NCI-H2196 (cell line): Measurements from ENCODE around the gene XAGE3.
"Not testable (repeated sequence)": the region's sequence is repeated elsewhere in the genome, so short reads cannot be mapped to it uniquely, and the experiment has no call there.

Experiments used
- DNase-seq: peaks from one replicate; lab custom pipeline; 2025; ENCODE audit not compliant: unreplicated experiment; lab: John Stamatoyannopoulos, UW

XAGE3 gene, protein sequence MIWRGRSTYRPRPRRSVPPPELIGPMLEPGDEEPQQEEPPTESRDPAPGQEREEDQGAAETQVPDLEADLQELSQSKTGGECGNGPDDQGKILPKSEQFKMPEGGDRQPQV

DNA sequence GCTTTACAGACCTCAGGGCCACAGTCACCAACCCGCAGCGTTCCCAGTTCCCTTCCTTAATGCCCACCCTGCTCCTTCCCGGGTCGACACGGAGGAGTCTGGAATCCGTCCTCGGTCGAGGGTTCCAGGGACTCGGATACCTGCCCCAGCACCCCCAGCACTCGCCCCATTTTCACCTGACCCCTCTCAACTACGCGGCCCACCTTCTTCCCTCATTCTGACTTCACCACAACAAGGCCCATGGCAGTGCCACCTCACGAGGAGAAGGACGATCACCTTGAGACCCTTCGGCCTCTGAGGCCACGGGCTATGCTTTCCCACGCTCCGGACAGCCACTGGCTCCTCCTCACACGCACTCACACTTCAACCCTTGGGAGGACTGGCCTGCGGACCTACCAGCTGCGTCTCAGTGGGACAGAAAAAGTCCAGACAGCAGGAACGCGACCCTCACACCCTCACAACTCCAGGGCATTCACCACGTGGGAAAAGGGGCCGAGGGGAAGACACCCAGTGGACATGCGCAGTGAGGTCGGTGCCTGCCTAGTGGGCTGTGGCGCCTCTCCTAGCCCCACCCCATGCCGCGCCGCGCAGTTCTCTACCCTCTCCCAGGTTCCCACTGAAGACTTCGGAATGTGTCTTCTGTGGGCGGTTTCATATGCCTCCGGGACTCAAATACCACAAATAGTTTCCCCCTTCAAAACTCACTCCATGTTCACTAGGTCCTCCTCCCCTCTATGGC lies at the start of gene XAGE3:
XAGE3 (minus strand) TSS at position 474 of the 739 bp plus-strand sequence. CDS start 950 bp downstream, outside the sequence.
- DNase-seq = no peak

DNA sequence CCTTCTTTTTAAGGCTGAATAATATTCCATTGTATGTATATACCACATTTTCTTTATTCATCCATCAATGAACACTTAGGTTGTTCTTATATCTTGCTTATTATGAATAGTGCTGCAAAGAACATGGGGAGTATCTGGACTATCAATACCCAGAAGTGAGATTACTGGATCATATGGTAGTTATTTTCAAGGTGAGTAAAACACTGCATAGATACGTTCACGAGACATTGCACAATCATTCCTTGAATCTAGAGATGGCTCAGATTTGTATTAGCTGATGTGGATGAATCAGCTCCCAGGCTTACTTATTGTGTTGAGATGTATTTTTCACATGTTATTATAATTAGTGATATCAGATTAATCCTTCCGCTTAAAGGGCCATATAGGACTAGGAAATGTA lies 46.8 kb upstream of the XAGE3 start:
- DNase-seq = not testable (repeated sequence)

DNA sequence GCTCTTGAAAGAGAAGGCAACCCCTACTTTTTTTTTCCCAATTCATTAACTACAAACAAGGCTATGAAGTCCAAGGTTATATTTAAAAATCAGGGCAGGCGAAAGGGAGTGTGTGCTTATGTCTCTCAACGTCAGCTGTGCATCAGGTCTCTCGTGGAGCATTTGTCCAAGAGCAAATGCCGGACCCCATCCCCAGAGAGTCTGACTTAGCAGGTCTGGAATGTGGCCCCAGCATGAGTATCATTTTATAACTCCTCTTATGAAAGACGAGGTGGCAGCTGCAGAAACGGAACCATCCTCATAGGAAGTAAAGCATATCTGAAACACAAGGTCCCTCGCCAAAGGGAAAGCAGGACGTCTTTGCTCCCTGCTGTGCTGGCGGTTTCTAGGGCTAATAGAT lies 45.8 kb upstream of the XAGE3 start:
- not testable (repeated sequence) for DNase-seq

DNA sequence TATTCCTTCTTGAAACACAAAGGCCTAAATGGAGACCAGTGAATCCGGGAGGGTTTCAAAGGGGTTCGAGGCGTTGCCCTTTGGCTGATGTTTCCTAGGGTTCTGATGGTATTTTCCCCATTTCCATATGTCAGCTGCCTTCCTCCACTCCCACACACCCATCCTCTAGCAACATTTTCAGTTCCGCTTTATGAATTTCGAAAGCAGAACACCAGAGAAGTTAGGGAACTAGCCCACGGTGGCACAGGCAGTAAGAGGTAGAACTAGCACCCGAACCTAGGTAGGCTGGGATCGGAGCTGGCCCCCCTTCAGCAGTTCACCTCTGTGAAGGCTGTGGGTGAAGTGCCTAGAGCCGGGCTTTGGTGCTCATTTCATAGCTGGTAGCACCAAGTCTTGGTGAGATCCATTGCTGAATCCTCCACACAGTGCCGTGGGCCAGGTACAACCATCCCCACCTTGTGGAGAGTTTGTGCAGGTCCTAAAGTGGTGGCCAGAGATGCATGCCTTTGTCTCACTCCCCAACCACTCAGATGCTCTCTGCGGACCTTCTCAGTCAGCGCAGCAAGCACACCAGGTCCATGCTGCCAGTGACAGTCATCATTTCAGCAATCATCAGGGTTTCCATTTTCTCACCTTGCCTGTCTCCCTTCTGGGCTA lies 41.6 kb upstream of the XAGE3 start:
- not testable (repeated sequence) for DNase-seq

DNA sequence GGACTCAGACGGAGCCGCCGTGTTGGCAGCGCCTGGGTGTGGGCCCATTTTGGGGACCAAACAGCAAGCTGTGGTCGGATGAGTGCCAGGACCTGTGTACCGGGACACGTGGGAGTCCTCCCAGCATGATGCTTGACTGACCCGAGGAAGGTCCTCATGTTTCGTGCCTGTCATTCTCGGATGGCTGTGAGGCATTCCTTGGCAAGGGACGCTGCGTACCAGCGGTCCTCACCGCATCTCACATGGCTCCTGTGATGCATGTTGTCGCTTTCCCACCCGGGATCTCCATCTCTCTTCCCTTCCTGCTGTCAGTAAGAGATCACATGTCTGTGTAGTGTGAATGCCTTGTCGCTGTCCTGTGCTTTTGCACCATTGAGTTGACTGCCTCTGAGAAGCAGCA lies 40.0 kb upstream of the XAGE3 start:
- not testable (repeated sequence) for DNase-seq

DNA sequence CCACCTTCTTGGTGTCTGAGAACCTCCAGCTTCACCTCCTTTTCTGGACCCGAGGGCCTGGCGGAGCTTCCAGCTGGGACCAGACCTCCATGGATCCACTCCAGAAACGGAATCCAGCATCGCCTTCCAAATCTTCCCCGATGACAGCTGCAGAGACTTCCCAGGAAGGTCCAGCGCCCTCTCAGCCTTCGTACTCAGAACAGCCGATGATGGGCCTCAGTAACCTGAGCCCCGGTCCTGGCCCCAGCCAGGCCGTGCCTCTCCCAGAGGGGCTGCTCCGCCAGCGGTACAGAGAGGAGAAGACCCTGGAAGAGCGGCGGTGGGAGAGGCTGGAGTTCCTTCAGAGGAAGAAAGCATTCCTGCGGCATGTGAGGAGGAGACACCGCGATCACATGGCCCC lies 39.3 kb upstream of the XAGE3 start:
- not testable (repeated sequence) for DNase-seq

DNA sequence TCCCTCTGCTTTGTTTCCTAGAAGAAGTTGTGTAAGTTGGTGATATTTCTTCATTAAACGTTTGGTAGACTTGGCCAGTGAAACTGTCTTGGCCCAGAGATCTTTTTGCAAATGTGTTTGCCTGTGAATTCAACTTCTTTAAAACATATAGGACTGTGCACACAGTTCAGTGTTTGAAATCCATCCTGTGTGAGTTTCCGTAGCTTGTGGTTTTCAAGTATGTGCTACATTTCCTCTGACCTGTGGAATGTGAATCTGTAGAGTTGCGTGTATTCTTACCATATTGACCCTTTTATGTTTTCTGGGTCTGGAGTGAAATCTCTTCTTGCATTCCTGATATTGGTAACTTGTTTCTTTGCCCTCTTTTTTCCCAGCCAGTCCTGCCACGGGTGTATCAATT lies 38.2 kb upstream of the XAGE3 start:
- not testable (repeated sequence) for DNase-seq

DNA sequence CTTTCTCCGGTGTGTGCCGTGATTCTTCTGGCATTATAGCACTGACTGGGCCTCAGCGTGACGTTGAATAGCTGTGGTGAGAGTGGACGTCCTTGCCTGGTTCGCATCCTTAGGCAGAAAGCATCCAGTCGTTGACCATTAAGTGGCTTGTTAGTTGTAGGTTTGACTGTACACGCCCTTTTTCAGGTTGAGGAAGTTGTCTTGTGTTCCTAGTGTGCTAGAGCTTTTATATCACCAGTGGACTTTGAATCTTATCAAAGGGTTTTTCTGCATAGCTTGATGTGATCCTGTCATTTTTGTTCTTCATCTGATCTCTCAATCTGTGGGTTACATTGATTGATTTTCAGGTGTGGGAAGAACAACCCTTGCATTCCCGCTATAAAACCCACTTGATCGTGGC lies 37.6 kb upstream of the XAGE3 start:
- not testable (repeated sequence) for DNase-seq

DNA sequence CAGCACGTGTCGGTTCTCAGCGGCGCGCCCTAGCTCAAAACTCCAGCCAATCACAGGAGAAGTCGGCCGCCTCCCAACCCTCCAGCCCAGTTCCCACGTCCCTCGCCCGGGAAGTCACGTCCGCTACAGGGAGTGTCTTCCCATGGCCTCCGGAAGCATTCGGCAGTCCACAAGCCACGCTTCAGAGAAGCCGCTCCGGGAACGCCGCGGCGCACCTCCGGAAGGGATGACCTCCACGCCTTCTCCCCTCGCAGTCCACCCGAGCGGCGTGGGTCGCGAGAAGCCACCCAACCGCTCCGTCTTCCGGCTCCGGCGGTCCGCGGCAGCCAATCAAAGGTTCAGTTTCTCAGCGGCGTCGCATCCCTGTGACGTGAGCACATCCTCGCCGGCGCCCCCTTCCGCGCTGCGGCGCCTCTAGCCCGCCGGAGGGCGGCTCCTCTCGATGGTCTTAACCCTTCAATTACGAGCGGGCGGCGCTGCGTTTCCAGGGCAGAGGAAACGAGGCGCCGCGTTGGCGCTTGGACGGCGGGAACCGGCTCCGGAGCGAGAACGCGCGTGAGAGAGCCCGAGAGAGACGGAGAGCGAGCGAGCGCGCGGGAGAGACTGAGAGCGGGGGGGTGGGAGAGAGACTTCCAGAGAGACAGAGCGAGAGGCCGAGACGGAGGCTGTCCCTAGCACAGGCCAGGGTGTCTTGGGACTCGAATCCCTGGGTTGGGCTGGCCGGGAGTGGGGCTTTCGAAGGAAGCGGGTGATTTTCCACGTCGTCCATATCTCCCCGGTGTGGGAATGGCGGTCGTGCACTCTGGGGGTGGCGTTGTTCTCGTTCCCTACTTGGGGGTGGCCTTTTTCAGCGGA lies 29.2 kb upstream of the XAGE3 start, which contains the start of gene FAM156B:
FAM156B (plus strand) TSS at position 476 of the 855 bp plus-strand sequence. CDS start 9,896 bp downstream, outside the sequence.
- not testable (repeated sequence) for DNase-seq

DNA sequence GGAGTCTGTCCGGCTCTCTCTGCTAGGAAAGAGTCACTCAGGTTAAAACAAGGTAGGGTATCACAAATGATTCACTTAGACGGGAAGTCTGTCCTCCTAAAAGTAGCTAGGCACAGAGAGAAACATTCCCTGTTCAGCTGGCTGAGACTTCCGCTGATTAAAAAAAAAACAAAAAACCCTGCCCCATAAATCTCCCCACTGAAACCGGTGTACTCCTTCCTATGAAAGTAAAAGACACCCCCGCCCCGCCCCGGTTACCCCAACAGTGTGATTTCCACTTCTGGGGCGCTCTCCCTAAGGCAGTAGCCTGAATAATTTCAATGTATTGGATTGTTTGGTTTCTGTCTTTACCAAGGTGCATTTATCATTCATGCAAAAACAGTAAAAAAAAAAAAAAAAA lies 28.6 kb upstream of the XAGE3 start:
- not testable (repeated sequence) for DNase-seq

DNA sequence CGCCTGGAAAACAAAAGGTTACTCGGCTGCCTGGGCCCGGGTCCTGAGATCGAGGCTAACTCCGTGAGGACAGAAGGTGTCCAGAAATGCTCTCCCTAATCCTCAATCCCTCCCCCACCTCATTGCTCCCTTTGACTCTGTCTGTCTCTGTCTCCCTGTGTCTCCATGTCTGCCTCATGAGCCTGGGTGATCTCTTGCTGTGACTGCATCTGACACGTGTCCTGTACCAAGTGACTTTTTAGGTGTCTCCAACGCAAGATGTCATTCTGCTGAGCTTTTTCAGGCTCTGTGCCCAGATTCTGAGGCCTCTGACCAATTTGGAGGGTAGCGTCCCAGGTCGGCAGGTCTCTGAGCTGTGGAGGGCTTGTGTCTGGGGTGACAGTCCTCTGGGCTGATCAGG lies 20.2 kb upstream of the XAGE3 start:
- DNase-seq = not testable (repeated sequence)

DNA sequence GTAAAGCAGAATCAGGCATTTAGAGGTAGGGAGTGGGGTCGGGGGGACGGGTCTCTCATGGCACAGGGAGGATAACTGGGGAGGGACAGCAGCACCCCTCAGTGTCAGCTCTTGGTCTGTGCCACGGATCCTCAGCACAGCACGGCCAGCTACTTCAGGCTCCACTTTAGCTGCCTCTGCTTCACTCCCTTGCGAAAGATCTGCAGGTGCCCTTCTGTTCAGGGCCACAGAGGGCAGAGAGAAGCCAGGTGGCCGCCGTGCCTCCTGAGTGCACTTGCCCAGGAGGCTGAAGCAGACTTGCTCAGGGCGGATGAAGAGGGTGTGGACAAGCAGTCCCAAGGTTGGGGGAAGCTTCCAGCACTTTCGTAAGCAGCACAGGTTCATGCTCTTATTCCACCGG lies 19.6 kb upstream of the XAGE3 start:
- not testable (repeated sequence) for DNase-seq

DNA sequence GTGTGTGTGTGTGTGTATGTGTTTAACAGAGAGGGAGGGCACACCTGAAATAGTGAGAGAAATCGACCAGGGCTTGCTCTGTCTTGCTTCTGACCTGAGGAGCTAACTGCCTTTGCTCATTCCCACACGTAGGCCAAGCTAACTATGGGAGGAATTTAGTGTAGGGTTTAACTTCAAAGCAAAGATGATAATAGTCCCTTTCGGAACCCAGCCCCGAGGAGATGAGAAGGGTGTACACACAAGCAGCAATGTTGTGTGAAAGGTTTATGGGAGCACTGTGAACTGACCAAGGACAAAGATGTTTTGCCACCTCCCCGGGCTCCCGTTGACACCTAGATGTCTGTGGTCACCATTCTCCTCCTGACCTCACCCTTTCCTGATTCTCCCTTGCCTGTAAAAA lies 8.5 kb upstream of the XAGE3 start:
- DNase-seq = not testable (repeated sequence)

DNA sequence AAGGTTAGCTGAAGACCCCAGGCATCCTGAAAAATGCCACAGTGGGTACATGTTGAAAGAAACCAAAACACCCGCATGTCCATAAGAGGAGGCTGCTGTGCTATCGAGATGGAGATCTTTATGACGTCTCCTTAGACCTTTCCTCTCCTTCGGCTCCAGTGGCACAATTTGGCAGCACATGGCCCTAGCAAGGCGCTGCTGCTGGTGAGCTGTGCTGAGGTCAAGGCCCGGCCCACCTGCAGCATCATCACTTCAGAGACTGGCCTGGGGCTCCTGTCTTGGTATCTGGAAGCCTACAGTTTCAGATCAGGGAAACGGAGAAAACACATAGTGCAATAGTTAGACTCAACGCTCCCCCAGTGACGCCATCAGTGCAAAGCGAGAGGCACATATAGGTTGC lies 7.6 kb upstream of the XAGE3 start:
- not testable (repeated sequence) for DNase-seq

DNA sequence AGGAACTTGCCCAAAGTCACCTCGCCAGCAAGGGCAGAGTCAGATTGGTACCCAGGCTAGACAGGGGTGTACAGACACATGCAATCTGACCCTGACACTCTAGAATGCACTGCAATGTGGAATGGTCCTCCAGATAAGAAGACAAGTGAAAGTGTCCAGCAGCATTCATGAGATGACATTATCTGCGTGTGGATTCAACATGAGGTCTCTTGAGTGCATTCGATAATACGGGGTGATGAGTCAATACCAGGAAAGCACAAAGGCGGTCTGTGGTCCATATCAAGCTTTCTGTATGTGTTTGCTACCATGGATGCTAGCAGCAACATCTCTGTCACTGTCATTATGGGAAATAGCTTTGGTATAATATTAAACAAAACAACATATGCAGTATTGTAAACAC lies 6.8 kb upstream of the XAGE3 start:
- no peak for DNase-seq

DNA sequence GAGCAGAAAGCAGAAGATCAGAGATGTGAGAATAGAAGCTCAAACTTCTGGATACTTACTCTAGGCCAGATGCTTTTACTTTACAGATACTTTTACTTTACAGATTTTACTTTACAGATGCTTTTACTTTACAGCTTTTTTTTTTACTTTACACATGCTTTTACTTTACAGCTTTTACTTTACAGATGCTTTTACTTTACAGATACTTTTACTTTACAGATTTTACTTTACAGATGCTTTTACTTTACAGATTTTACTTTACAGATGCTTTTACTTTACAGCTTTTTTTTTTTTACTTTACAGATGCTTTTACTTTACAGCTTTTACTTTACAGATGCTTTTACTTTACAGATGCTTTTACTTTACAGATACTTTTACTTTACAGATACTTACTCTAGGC lies 5.9 kb upstream of the XAGE3 start:
- not testable (repeated sequence) for DNase-seq

DNA sequence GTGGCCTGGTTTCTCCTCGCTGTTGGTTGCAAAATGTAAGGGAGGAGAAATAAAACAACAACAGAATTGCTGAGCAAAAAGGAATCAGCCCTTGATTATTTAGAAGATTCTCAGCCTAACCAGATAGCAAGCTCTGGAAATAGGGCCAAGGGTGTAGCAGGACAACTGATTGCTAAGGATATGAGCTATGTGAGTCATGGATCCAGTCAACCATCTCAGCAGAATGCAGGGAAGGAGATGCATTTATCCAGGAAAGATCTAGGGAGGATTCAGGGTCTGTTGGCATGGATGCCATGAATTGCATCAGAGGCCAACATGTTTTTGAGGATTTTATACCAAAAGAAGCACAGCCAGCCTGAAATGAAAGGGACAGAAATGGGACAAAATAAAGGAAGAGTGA lies 2.2 kb upstream of the XAGE3 start:
- DNase-seq = no peak

DNA sequence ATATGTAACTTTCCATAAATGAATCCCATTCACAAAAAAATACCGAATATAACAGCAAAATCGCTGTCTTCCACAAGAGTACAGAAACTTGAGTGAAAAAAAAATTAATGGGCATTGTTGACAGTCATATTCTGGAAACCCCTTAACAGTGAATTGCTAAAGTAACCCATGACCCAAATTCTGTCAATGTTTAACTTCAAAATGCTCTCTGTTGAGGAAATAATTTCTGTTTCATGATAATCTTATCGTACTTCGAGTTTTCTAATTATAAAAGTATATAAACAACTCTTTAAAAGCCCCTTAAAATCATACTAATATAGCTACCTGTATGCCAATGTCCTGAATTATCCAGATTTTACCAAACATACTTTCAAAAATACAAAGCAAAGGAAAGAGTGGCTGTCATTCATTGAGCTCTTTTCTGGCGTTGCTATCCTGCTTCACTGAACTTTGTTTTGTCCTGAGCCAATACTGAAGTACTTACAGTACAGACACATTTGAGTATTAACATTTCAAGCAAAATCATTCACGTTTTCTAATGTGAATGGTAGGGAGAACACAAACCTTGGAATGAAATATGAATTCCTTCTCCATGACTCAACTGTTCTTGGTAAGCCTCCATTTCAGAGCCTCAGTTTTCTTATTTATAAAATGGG lies 2.4 kb downstream of the XAGE3 start:
- DNase-seq = no peak

DNA sequence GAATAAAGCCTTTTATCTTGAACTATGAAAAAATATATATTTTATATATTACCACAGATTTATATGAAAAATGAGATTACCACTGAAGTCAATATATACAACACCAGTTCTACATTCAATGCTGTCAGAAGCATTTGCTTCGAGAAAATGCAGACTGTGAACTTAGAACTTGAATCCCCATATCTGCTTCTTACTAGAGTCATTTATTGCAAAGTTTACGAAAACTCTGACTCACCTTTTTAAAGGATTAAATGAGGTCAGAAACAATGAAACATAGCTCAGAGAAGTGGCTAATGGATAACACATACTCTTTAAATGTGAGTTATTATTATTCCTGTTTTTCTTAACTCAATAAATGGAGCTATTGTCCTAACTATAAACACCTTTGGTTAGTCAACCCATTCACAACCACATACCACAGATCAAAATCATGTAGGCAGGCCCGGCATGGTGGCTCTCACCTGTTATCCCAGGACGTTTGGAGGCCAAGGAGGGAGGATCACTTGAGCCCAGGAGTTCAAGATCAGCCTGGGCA lies 10.8 kb downstream of the XAGE3 start:
- DNase-seq = not testable (repeated sequence)

DNA sequence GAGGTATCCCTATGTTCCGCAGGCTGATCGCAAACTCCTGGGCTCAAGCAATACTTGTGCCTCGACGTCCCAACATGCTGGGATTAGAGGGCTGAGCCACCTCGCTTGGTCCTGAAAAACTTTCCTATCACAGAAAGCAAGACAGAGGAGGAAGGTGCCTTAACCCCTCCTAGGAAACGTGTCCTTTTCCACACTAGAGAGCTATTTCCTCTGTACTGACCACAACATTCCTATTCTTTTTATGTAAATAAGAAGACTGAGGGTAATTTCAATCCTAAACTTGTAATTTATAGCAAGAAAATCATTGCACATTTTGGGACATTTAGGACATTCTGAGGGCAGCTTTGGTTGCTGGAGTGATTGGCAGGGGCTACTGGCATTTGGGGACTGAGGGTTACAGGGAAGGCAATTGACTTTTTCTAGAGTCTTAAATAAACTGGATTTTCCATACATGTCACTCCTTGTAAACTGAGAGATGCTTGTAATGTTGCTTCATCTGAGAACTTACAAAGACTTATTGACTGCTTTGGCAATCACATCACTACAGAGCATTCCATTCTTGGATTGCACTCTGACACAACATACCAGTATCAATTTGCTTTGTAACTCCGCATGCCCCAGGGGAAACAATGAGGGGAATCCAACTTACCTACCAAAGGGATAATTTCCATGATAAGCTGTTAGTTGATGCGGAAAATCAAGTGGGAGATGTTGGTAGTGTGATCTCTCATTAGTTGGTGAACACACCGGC lies 15.6 kb downstream of the XAGE3 start:
- no peak for DNase-seq
